ENCODE measurements around the gene CNTN5. TPM values are rescaled to one million over a fixed set of nuclear protein-coding genes. Genes with fewer than 3 reads are reported as not detected.

Gene CNTN5
- total RNA-seq, 1 experiment from 2014 or later: not detected

- Mint-ChIP-seq H3K4me3 (ENCODE audit: unreplicated experiment) (peak overlapping the region; percentile 49), H3K36me3 (ENCODE audit: insufficient read depth, unreplicated experiment) (no peaks in the 10 kb centered on the region), H3K27ac (ENCODE audit: low read depth, unreplicated experiment) (no peak overlapping the region), H3K27me3 (ENCODE audit: insufficient read depth, unreplicated experiment) (peaks cover 11% of the 10 kb centered on the region), H3K4me1 (ENCODE audit: insufficient read depth, unreplicated experiment) (peaks cover 12% of the 10 kb centered on the region), H3K9me3 (ENCODE audit: unreplicated experiment) (no peaks in the 10 kb centered on the region)
- TF ChIP-seq CTCF (IDR thresholded peaks at IDR 0.05; ENCODE audit: unreplicated experiment): no peak
- peak; percentile 77 for DNase-seq (ENCODE audit: unreplicated experiment)
- ChIA-PET POLR2A (no interaction called here), CTCF (interaction anchor here (0.7 kb wide), 1 partner anchor 49 kb away, joined by 4 read pairs; no protein-coding TSS in a partner anchor)
- intact Hi-C loops (cut with micrococcal nuclease): no loop called here
- BruUV-seq (replicated peaks): no TSS peak
These were observed 673.3 kb downstream of the CNTN5 start for GRCh38 chr11:99693941-99694492.

- no peak overlapping the region for H3K4me3 Mint-ChIP-seq (ENCODE audit: unreplicated experiment)
- DNase-seq (ENCODE audit: unreplicated experiment): no peak
- H3K27me3 Mint-ChIP-seq (ENCODE audit: insufficient read depth, unreplicated experiment): peaks cover 21% of the 10 kb centered on the region
- TF ChIP-seq CTCF (IDR thresholded peaks at IDR 0.05; ENCODE audit: unreplicated experiment): no peak
- intact Hi-C loops (cut with micrococcal nuclease): no loop called here
- peaks cover 12% of the 10 kb centered on the region for H3K4me1 Mint-ChIP-seq (ENCODE audit: insufficient read depth, unreplicated experiment)
- POLR2A ChIA-PET: interaction anchor here (0.7 kb wide), 1 partner anchor 348 kb away, joined by 3 read pairs; no protein-coding TSS in a partner anchor
- CTCF ChIA-PET: no interaction called here
- H3K36me3 Mint-ChIP-seq (ENCODE audit: insufficient read depth, unreplicated experiment): no peaks in the 10 kb centered on the region
- no peak overlapping the region for H3K27ac Mint-ChIP-seq (ENCODE audit: low read depth, unreplicated experiment)
- H3K9me3 Mint-ChIP-seq (ENCODE audit: unreplicated experiment): no peaks in the 10 kb centered on the region
- no TSS peak for BruUV-seq (replicated peaks)
These were observed 674.4 kb downstream of the CNTN5 start for GRCh38 chr11:99695106-99695505.

GRCh38 chr11:99706848-99707247 is 686.1 kb downstream of the CNTN5 start:
- BruUV-seq (replicated peaks): no TSS peak
- CTCF ChIA-PET: no interaction called here
- Mint-ChIP-seq H3K27me3 (ENCODE audit: insufficient read depth, unreplicated experiment) (peaks cover 90% of the 10 kb centered on the region), H3K9me3 (ENCODE audit: unreplicated experiment) (no peaks in the 10 kb centered on the region), H3K4me1 (ENCODE audit: insufficient read depth, unreplicated experiment) (no peaks in the 10 kb centered on the region), H3K4me3 (ENCODE audit: unreplicated experiment) (no peak overlapping the region), H3K36me3 (ENCODE audit: insufficient read depth, unreplicated experiment) (no peaks in the 10 kb centered on the region), H3K27ac (ENCODE audit: low read depth, unreplicated experiment) (no peak overlapping the region)
- POLR2A ChIA-PET: no interaction called here
- no peak for TF ChIP-seq CTCF (IDR thresholded peaks at IDR 0.05; ENCODE audit: unreplicated experiment)
- no peak for DNase-seq (ENCODE audit: unreplicated experiment)
- intact Hi-C loops (cut with micrococcal nuclease): no loop called here

- Mint-ChIP-seq H3K4me3 (ENCODE audit: unreplicated experiment) (no peak overlapping the region), H3K36me3 (ENCODE audit: insufficient read depth, unreplicated experiment) (no peaks in the 10 kb centered on the region), H3K4me1 (ENCODE audit: insufficient read depth, unreplicated experiment) (no peaks in the 10 kb centered on the region), H3K9me3 (ENCODE audit: unreplicated experiment) (peaks cover 7% of the 10 kb centered on the region), H3K27me3 (ENCODE audit: insufficient read depth, unreplicated experiment) (peaks cover 89% of the 10 kb centered on the region), H3K27ac (ENCODE audit: low read depth, unreplicated experiment) (no peak overlapping the region)
- intact Hi-C loops (cut with micrococcal nuclease): no loop called here
- ChIA-PET CTCF (no interaction called here), POLR2A (no interaction called here)
- DNase-seq (ENCODE audit: unreplicated experiment): no peak
- no TSS peak for BruUV-seq (replicated peaks)
- TF ChIP-seq CTCF (IDR thresholded peaks at IDR 0.05; ENCODE audit: unreplicated experiment): no peak
These were observed 688.4 kb downstream of the CNTN5 start for GRCh38 chr11:99708928-99709672.

Data from MCF 10A (cell line).